ENCODE measurements around the gene RPL34. TPM values are rescaled to one million over a fixed set of nuclear protein-coding genes. Genes with fewer than 3 reads are reported as not detected.
A peak's percentile ranks its signal among the peaks of the same experiment; 100 is the strongest.

The RPL34 gene
- polyA plus RNA-seq, 1 of the 3 experiments (the other 2 are of a cell fraction) = 2,955 TPM

DNA sequence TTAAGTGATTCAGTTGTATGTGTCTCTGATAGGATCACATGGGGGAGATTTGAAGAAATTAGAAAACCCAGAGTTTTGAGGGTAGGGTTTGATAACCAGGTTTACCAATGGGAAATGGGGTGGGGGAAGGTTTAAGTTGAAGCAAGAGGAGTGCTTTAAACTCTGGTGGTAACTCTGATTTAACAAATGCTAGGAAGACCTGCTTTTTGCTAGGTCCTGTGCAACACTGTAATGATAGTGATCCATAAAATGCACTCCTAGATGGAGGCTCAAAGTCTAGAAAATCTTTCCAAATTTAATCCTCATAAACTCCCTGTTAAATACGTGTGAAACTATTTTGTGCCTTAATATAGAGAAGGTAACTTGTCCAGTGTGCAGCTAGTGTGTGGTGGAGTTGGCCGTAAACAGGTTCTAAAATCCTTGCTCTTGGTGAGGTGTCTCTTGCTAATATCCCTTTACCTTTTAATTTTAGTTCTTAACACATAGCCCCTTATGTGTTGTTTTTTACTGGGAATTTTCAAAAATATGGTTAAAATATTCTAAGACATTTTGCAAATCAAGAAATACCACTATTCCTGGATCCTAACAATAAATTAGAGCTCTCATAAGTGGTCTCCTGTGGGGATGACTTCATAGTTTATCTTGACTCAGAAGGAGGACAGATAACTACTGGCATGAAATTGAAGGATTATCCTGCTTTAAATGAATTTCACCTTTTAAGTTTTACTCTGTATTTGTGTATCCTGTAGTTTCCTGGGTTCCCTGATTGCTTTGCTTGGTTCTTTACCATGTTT, 4.1 kb downstream of the RPL34 start:
- Histone ChIP-seq H3K27me3 (ENCODE audit: insufficient read depth) (no peaks in the 10 kb centered on the region), H4K20me1 (ENCODE audit: insufficient read depth) (peaks cover 48% of the 10 kb centered on the region), H3K36me3 (replicated peaks in 1 of 2; ENCODE audit: control insufficient read depth in 1 of 2, insufficient read depth in 2 of 2, low read length in 1 of 2) (peaks cover 59 to 63% of the 10 kb centered on the region in 2 experiments), H2AFZ (ENCODE audit: low read depth) (no peak overlapping the region), H3K4me2 (peak overlapping the region; percentile 87; the same call in 1 of the 2 replicates), H3K9ac (peak overlapping the region; percentile 7; the same call in 1 of the 2 replicates), H3K27ac (ENCODE audit: low read depth in 2 of 2, low read length in 1 of 2) (no peak overlapping the region), H3K9me2 (no peaks in the 10 kb centered on the region), H3F3A (replicated peaks; ENCODE audit: insufficient read depth) (peaks cover 18% of the 10 kb centered on the region), H3K4me1 (ENCODE audit: control insufficient read depth in 1 of 2, insufficient read depth in 2 of 2, low read depth in 1 of 2, low read length in 1 of 2) (peaks cover 12 to 23% of the 10 kb centered on the region in 2 experiments; a peak in 3 of 4 replicates), H3K4me3 (ENCODE audit: low read depth in 2 of 2, low read length in 1 of 2) (no peak overlapping the region), H3K9me3 (no peaks in the 10 kb centered on the region), H3K79me2 (ENCODE audit: insufficient read depth) (peaks cover 54% of the 10 kb centered on the region)
- TF ChIP-seq, protein P1, sequence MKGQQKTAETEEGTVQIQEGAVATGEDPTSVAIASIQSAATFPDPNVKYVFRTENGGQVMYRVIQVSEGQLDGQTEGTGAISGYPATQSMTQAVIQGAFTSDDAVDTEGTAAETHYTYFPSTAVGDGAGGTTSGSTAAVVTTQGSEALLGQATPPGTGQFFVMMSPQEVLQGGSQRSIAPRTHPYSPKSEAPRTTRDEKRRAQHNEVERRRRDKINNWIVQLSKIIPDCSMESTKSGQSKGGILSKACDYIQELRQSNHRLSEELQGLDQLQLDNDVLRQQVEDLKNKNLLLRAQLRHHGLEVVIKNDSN (IDR thresholded peaks at IDR 0.05; ENCODE audit: borderline replicate concordance, low read depth) = no peak
- TF ChIP-seq RFX5 (IDR thresholded peaks at IDR 0.05; ENCODE audit: low read length) = no peak
- TF ChIP-seq EP300 (IDR thresholded peaks at IDR 0.05; ENCODE audit: borderline replicate concordance in 1 of 2, low read depth in 1 of 2, low read length in 1 of 2) = no peak
- TF ChIP-seq YY1 (IDR thresholded peaks at IDR 0.05; ENCODE audit: low read depth) = no peak
- TF ChIP-seq, protein P2, sequence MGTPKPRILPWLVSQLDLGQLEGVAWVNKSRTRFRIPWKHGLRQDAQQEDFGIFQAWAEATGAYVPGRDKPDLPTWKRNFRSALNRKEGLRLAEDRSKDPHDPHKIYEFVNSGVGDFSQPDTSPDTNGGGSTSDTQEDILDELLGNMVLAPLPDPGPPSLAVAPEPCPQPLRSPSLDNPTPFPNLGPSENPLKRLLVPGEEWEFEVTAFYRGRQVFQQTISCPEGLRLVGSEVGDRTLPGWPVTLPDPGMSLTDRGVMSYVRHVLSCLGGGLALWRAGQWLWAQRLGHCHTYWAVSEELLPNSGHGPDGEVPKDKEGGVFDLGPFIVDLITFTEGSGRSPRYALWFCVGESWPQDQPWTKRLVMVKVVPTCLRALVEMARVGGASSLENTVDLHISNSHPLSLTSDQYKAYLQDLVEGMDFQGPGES (IDR thresholded peaks at IDR 0.05; ENCODE audit: low read depth, low read length) = no peak
- TF ChIP-seq, protein P3, sequence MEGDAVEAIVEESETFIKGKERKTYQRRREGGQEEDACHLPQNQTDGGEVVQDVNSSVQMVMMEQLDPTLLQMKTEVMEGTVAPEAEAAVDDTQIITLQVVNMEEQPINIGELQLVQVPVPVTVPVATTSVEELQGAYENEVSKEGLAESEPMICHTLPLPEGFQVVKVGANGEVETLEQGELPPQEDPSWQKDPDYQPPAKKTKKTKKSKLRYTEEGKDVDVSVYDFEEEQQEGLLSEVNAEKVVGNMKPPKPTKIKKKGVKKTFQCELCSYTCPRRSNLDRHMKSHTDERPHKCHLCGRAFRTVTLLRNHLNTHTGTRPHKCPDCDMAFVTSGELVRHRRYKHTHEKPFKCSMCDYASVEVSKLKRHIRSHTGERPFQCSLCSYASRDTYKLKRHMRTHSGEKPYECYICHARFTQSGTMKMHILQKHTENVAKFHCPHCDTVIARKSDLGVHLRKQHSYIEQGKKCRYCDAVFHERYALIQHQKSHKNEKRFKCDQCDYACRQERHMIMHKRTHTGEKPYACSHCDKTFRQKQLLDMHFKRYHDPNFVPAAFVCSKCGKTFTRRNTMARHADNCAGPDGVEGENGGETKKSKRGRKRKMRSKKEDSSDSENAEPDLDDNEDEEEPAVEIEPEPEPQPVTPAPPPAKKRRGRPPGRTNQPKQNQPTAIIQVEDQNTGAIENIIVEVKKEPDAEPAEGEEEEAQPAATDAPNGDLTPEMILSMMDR (IDR thresholded peaks at IDR 0.05) = no peak
- TF ChIP-seq, protein P4, sequence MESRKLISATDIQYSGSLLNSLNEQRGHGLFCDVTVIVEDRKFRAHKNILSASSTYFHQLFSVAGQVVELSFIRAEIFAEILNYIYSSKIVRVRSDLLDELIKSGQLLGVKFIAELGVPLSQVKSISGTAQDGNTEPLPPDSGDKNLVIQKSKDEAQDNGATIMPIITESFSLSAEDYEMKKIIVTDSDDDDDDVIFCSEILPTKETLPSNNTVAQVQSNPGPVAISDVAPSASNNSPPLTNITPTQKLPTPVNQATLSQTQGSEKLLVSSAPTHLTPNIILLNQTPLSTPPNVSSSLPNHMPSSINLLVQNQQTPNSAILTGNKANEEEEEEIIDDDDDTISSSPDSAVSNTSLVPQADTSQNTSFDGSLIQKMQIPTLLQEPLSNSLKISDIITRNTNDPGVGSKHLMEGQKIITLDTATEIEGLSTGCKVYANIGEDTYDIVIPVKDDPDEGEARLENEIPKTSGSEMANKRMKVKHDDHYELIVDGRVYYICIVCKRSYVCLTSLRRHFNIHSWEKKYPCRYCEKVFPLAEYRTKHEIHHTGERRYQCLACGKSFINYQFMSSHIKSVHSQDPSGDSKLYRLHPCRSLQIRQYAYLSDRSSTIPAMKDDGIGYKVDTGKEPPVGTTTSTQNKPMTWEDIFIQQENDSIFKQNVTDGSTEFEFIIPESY (IDR thresholded peaks at IDR 0.05; ENCODE audit: borderline replicate concordance, low read depth) = no peak
- no peak for TF ChIP-seq ELF1 (IDR thresholded peaks at IDR 0.05)
- TF ChIP-seq TAF1 (IDR thresholded peaks at IDR 0.05; ENCODE audit: borderline replicate concordance, low read depth, low read length) = no peak
- TF ChIP-seq POLR2AphosphoS5 (IDR thresholded peaks at IDR 0.05; ENCODE audit: low read depth, low read length) = no peak
- TF ChIP-seq SIN3A (IDR thresholded peaks at IDR 0.05; ENCODE audit: borderline replicate concordance, low read depth, low read length) = no peak
- TF ChIP-seq EZH2phosphoT487 (IDR thresholded peaks at IDR 0.05; ENCODE audit: borderline replicate concordance, low read depth) = no peak
- no peak for TF ChIP-seq FOXJ3 (CRISPR knock-in tag; IDR thresholded peaks at IDR 0.05)
- TF ChIP-seq RXRA (IDR thresholded peaks at IDR 0.05; ENCODE audit: borderline replicate concordance, low read depth) = no peak
- TF ChIP-seq, protein P5, sequence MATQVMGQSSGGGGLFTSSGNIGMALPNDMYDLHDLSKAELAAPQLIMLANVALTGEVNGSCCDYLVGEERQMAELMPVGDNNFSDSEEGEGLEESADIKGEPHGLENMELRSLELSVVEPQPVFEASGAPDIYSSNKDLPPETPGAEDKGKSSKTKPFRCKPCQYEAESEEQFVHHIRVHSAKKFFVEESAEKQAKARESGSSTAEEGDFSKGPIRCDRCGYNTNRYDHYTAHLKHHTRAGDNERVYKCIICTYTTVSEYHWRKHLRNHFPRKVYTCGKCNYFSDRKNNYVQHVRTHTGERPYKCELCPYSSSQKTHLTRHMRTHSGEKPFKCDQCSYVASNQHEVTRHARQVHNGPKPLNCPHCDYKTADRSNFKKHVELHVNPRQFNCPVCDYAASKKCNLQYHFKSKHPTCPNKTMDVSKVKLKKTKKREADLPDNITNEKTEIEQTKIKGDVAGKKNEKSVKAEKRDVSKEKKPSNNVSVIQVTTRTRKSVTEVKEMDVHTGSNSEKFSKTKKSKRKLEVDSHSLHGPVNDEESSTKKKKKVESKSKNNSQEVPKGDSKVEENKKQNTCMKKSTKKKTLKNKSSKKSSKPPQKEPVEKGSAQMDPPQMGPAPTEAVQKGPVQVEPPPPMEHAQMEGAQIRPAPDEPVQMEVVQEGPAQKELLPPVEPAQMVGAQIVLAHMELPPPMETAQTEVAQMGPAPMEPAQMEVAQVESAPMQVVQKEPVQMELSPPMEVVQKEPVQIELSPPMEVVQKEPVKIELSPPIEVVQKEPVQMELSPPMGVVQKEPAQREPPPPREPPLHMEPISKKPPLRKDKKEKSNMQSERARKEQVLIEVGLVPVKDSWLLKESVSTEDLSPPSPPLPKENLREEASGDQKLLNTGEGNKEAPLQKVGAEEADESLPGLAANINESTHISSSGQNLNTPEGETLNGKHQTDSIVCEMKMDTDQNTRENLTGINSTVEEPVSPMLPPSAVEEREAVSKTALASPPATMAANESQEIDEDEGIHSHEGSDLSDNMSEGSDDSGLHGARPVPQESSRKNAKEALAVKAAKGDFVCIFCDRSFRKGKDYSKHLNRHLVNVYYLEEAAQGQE (IDR thresholded peaks at IDR 0.05; ENCODE audit: low read depth, low read length) = no peak
- no peak for TF ChIP-seq NFIC (IDR thresholded peaks at IDR 0.05; ENCODE audit: borderline replicate concordance)
- no peak for TF ChIP-seq FOXM1 (IDR thresholded peaks at IDR 0.05; ENCODE audit: low read depth)
- no peak for TF ChIP-seq RAD21 (IDR thresholded peaks at IDR 0.05; ENCODE audit: low read length)
- DNase-seq = no peak
- ChIA-PET POLR2A (interaction anchor here (1.1 to 1.4 kb wide), 2 partner anchors 26 to 31 kb away, joined by 3 read pairs; partner anchors contain the start of gene OSTC), CTCF (no interaction called here)
- 80% methylated on average over 2 of the region's 2 CpGs for WGBS (ENCODE audit: low lambda C conversion rate)

Measured in SK-N-SH (cell line).